ENCODE results near the gene PLD4. TPM values are rescaled to one million over a fixed set of nuclear protein-coding genes. Genes with fewer than 3 reads are reported as not detected.

Gene PLD4
- total RNA-seq, 2 donors from 2014 or later, result 1.2 TPM; not detected in 1

- Histone ChIP-seq H3K4me3 (peak within 1 kb of the TSS; percentile 39), H3K9me3 (no peaks in the 10 kb centered on the region), H3K9ac (ENCODE audit: low read depth in 2 of 2, low read length in 2 of 2) (peak within 1 kb of the TSS in 1 of 2 donors; percentile 2), H3K27me3 (peaks cover 22% of the 10 kb centered on the region), H3K4me1 (peaks cover 27% of the 10 kb centered on the region), H3K36me3 (no peaks in the 10 kb centered on the region), H3K27ac (no peak within 1 kb of the TSS)
- TF ChIP-seq, protein P1, sequence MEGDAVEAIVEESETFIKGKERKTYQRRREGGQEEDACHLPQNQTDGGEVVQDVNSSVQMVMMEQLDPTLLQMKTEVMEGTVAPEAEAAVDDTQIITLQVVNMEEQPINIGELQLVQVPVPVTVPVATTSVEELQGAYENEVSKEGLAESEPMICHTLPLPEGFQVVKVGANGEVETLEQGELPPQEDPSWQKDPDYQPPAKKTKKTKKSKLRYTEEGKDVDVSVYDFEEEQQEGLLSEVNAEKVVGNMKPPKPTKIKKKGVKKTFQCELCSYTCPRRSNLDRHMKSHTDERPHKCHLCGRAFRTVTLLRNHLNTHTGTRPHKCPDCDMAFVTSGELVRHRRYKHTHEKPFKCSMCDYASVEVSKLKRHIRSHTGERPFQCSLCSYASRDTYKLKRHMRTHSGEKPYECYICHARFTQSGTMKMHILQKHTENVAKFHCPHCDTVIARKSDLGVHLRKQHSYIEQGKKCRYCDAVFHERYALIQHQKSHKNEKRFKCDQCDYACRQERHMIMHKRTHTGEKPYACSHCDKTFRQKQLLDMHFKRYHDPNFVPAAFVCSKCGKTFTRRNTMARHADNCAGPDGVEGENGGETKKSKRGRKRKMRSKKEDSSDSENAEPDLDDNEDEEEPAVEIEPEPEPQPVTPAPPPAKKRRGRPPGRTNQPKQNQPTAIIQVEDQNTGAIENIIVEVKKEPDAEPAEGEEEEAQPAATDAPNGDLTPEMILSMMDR (IDR thresholded peaks at IDR 0.05), result no peak
- intact Hi-C loops (cut with DNase I), result loop anchor here (2.0 kb wide), 1 partner anchor 67 kb away; no protein-coding TSS in a partner anchor
- DNase-seq, result peak; percentile 75
Observed at GRCh38 chr14:104977681-104978653, 53.3 kb downstream of the PLD4 start, which contains the start of gene AHNAK2. TSS of gene AHNAK2 (minus strand) at chr14:104978374. CDS start at chr14:104978237, 137 bp downstream.

GRCh38 chr14:104978746-104979691 lies 54.3 kb downstream of the PLD4 start:
- no peaks in the 10 kb centered on the region for H3K9me3 ChIP-seq
- TF ChIP-seq, protein P1 (IDR thresholded peaks at IDR 0.05), result no peak
- H3K4me3 ChIP-seq, result peak overlapping the region; percentile 3
- peak overlapping the region in 1 of 2 donors; percentile 2 for H3K9ac ChIP-seq (ENCODE audit: low read depth in 2 of 2, low read length in 2 of 2)
- H3K36me3 ChIP-seq, result no peaks in the 10 kb centered on the region
- peaks cover 22% of the 10 kb centered on the region for H3K4me1 ChIP-seq
- H3K27ac ChIP-seq, result no peak overlapping the region
- peak; percentile 20 for DNase-seq
- H3K27me3 ChIP-seq, result peaks cover 22% of the 10 kb centered on the region
- intact Hi-C loops (cut with DNase I), result no loop called here

DNA sequence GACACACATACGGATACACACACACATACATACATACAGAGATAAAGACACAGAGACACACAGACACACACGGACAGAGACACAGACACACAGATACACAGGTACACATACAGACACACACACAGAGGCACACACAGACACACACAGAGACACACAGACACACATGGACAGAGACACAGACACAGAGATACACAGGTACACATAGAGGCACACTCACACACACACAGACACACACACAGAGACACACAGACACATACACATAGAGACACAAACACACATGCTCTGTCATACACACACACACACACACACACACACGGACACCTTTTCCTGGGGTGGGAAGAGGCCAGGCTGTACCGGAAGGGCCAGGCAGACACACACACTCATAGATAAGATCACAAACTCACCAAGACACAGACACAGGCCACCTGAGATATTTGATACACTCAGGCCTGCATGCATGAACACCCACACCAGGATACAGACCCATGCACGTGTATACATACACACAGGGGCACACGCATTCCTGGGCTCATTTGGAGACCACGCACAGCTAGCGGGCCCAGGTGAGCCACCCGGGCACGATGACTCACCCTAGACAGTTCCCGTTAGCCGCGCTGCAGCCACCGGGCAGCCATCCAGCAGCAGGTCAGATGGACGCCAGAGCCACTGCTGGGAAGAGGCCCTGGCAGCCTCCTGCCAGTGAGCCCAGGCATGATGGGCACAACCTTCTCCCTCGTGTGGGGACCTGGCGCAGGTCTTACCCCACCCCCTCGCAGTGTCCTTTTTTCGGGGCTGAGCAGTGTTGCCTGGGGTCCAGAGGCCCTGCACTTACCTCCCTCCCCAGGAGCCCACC lies 55.3 kb downstream of the PLD4 start:
- H3K4me3 ChIP-seq, result no peak overlapping the region
- intact Hi-C loops (cut with DNase I), result loop anchor here (5.0 kb wide), 1 partner anchor 37 kb away; no protein-coding TSS in a partner anchor
- DNase-seq, result peak; percentile 20
- no peaks in the 10 kb centered on the region for H3K36me3 ChIP-seq
- peaks cover 22% of the 10 kb centered on the region for H3K4me1 ChIP-seq
- H3K27me3 ChIP-seq, result peaks cover 22% of the 10 kb centered on the region
- H3K27ac ChIP-seq, result no peak overlapping the region
- no peaks in the 10 kb centered on the region for H3K9me3 ChIP-seq
- H3K9ac ChIP-seq (ENCODE audit: low read depth in 2 of 2, low read length in 2 of 2), result no peak overlapping the region
- TF ChIP-seq, protein P1 (IDR thresholded peaks at IDR 0.05), result no peak

DNA sequence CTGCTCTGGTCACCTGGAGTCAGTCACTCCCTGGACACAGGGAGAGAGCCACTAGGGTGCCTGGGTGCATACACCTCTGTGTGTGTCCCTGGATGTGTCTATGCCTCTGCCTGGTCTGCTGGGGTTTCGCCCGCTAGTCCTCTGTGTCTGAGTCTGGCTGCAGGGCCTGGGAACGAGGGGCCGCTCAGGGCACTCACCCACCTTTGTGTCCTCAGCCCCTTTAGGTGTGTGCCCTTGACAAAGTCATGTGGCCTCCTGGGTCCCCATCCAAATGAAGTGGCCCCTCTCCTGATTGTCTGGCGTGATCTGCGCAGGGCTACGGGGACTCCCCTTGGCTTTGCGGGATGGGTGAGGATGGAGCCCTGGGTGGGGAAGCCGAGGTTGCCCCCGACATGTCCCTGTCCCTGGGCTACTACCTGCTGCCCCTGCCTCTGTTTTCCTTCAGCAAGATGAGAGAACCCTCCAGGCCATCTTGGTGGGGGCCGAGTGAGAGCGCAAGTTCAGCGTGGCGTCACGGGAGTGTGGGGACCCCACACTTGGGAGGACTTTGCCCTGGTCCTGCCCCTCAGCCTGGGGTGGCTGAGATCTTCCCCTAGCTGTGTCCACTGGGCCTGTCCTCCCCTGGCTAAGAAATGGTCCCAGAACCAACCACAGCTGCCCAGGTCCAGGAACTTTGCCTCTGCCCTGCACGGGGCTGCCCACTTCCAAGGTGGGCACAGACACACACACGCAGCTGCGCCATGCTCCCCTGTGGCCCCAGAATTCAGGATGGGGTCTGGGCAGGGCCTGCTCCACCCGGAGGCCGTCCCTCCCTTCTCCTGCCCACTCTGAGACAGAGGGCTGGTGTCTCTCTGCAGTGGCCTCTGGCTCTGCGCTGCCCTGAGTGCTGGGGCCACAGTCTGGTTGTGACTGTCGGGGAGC lies 56.2 kb downstream of the PLD4 start:
- peaks cover 22% of the 10 kb centered on the region for H3K27me3 ChIP-seq
- TF ChIP-seq, protein P1 (IDR thresholded peaks at IDR 0.05), result no peak
- no peak overlapping the region for H3K4me3 ChIP-seq
- no peak overlapping the region for H3K27ac ChIP-seq
- peak; percentile 16 for DNase-seq
- peaks cover 16% of the 10 kb centered on the region for H3K4me1 ChIP-seq
- H3K36me3 ChIP-seq, result no peaks in the 10 kb centered on the region
- no peaks in the 10 kb centered on the region for H3K9me3 ChIP-seq
- intact Hi-C loops (cut with DNase I), result loop anchor here (5.0 kb wide), 1 partner anchor 36 kb away; no protein-coding TSS in a partner anchor
- no peak overlapping the region for H3K9ac ChIP-seq (ENCODE audit: low read depth in 2 of 2, low read length in 2 of 2)

Measured in colonic mucosa (tissue), 4 donors.